K562 (cell line): Measurements from ENCODE around the gene ZAP70. TPM values are rescaled to one million over a fixed set of nuclear protein-coding genes. Genes with fewer than 3 reads are reported as not detected.

Experiments
- ATAC-seq: fragments of 200-7000 bp; cut with Tn5 transposase; 3 replicates; pipeline ENCODE4 v1.9.1; 2020; ENCODE audit warnings: moderate library complexity
- BruUV-seq: library from RNA; stranded (reverse); fragments of 400-500 nt; replicated peaks from 2 replicates; lab custom pipeline; 2021; lab: Mats Ljungman, UMichigan
- CTCF ChIA-PET: fragments of 300-600 bp; formaldehyde crosslinking; extraction: SDS; loops from one replicate; lab custom pipeline; 2021; ENCODE audit warnings: low intra/inter-chr PET ratio; lab: Yijun Ruan, JAX
- POLR2A ChIA-PET: fragments of 300-600, 350-650 bp; sonication (Branson Sonifier 250); formaldehyde crosslinking; extraction: SDS; loops from one replicate; lab custom pipeline; 2021; ENCODE audit warnings: antibody characterized with exemption, inconsistent platforms; lab: Yijun Ruan, JAX
- DNase-seq, 4 experiments: peaks; one replicate each; pipeline versions ENCODE4 v3.0.0 to v3.0.0-alpha.2; 2011 to 2018; ENCODE audit warnings: low spot score in 3 of 4, mixed read lengths in 3 of 4; ENCODE audit errors: extremely low read depth in 1 of 4
- FAIRE-seq: peaks from 2 replicates; lab custom pipeline; 2011; peaks lifted over from hg19 to GRCh38; lab: Jason Lieb, UNC
- H2AFZ ChIP-seq: 2 replicates; pipeline ENCODE4 v1.6.0; 2011; ENCODE audit warnings: low read depth, low read length, control low read depth, inconsistent platforms
- H3K27ac ChIP-seq: fragments of 200-600 bp; 3 replicates; pipeline ENCODE4 v1.8.0; 2011; ENCODE audit warnings: low read depth, mild to moderate bottlenecking, control low read depth, inconsistent platforms, low read length, moderate library complexity, mixed read lengths; ENCODE audit errors: extremely low read depth
- H3K27me3 ChIP-seq, 2 experiments: fragments of 300-600 bp in 1 of 2; 2 replicates in 1 of 2; 3 replicates in 1 of 2; pipeline versions ENCODE4 v1.6.0 to v1.8.0; 2011; ENCODE audit warnings: inconsistent platforms in 2 of 2, low read length in 2 of 2, mild to moderate bottlenecking in 1 of 2, mixed read lengths in 1 of 2, moderate library complexity in 1 of 2; ENCODE audit not compliant: control insufficient read depth in 2 of 2, insufficient read depth in 2 of 2
- H3K36me3 ChIP-seq: fragments of 300-600 bp; 3 replicates; pipeline ENCODE4 v1.8.0; 2011; ENCODE audit warnings: mild to moderate bottlenecking, low read length, inconsistent platforms; ENCODE audit not compliant: control insufficient read depth, insufficient read depth
- H3K4me1 ChIP-seq, 2 experiments: fragments of 200-600 bp in 1 of 2; replicated peaks in 1 of 2; 2 replicates in 1 of 2; 3 replicates in 1 of 2; pipeline versions ENCODE4 v1.5.1 to v1.8.0; 2011; ENCODE audit warnings: inconsistent platforms in 2 of 2, low read length in 2 of 2, mild to moderate bottlenecking in 1 of 2, mixed read lengths in 1 of 2, moderate library complexity in 1 of 2; ENCODE audit not compliant: control insufficient read depth in 2 of 2, insufficient read depth in 2 of 2
- H3K4me2 ChIP-seq: 2 replicates; pipeline ENCODE4 v1.6.1; 2011; ENCODE audit warnings: low read length, control low read depth, inconsistent platforms, mixed read lengths; ENCODE audit not compliant: insufficient read depth
- H3K4me3 ChIP-seq: fragments of 200-600 bp; sonication (generic), shearing (Covaris generic); 2 replicates; pipeline ENCODE4 v1.5.1; 2016; ENCODE audit warnings: control low read depth, inconsistent platforms
- H3K79me2 ChIP-seq: fragments of 200-600 bp; 3 replicates; pipeline ENCODE4 v1.8.0; 2011; ENCODE audit warnings: low read length, inconsistent platforms; ENCODE audit not compliant: control insufficient read depth, insufficient read depth
- H3K9ac ChIP-seq, 2 experiments: 2 replicates each; pipeline versions ENCODE4 v1.6.0 to v1.6.1; 2011; ENCODE audit warnings: low read depth in 2 of 2, low read length in 2 of 2, control low read depth in 1 of 2, inconsistent platforms in 1 of 2, mild to moderate bottlenecking in 1 of 2, mixed read lengths in 1 of 2; ENCODE audit not compliant: insufficient read depth in 1 of 2
- H3K9me1 ChIP-seq: one replicate; pipeline ENCODE4 v1.6.0; 2011; ENCODE audit warnings: inconsistent platforms, mild to moderate bottlenecking, low read length, moderate library complexity; ENCODE audit not compliant: control insufficient read depth, insufficient read depth
- H3K9me3 ChIP-seq: replicated peaks from 2 replicates; pipeline ENCODE4 v1.5.1; 2011; ENCODE audit warnings: low read depth, low read length, inconsistent platforms; ENCODE audit not compliant: control insufficient read depth, insufficient read depth
- H4K20me1 ChIP-seq: replicated peaks from 2 replicates; pipeline ENCODE4 v1.6.1; 2011; ENCODE audit warnings: low read length, inconsistent platforms, mixed read lengths; ENCODE audit not compliant: control insufficient read depth, insufficient read depth
- ILF3 ChIP-seq: fragments of 450-650 bp; IDR thresholded peaks from 2 replicates; pipeline ENCODE4 v1.6.1; 2018; ENCODE audit warnings: antibody characterized with exemption, mild to moderate bottlenecking, moderate library complexity, borderline replicate concordance
- L3MBTL2 ChIP-seq: fragments of 450-650 bp; IDR thresholded peaks from 2 replicates; pipeline ENCODE4 v1.6.1; 2016; ENCODE audit warnings: mild to moderate bottlenecking, moderate library complexity
- MEIS2 ChIP-seq: fragments of 450-650 bp; IDR thresholded peaks from 2 replicates; pipeline ENCODE4 v1.6.1; 2014; ENCODE audit warnings: mild to moderate bottlenecking; ENCODE audit not compliant: partially characterized antibody
- POLR3G ChIP-seq: IDR thresholded peaks from 2 replicates; pipeline ENCODE4 v1.6.1; 2011; ENCODE audit not compliant: insufficient read length, insufficient replicate concordance; ENCODE audit errors: extremely low read depth
- RAD21 ChIP-seq, 2 experiments: fragments of 250-450 bp in 1 of 2; fragments of 450-650 bp in 1 of 2; sonication (Bioruptor Pico) in 1 of 2; formaldehyde crosslinking in 1 of 2; IDR thresholded peaks in 1 of 2; conservative IDR thresholded peaks in 1 of 2; 2 replicates each; pipeline versions ENCODE4 v1.4.0 to v1.8.0; 2020 to 2022; ENCODE audit warnings: mild to moderate bottlenecking in 2 of 2, moderate library complexity in 1 of 2
- WGBS: fragments of 100-300 bp; shearing (Covaris generic); methylation state at CpG from one replicate; pipeline ENCODE4 v1.1.6; 2016; ENCODE audit warnings: low coverage, mixed read lengths; ENCODE audit not compliant: insufficient coverage; ENCODE audit errors: missing lambda C conversion rate; 5-methylcytosine and 5-hydroxymethylcytosine counted together
- in situ Hi-C: fragments of 300-500 bp; cut with MboI; formaldehyde crosslinking; loops from 4 replicates; pipeline ENCODE4 v1.15.0; 2018; ENCODE audit warnings: inconsistent platforms, mixed read lengths
- intact Hi-C: fragments of 100-400 bp; cut with micrococcal nuclease; formaldehyde crosslinking; loops from 2 replicates; pipeline ENCODE4 v1.14.2; 2022
- polyA plus RNA-seq, 8 experiments: library from polyadenylated mRNA; depleted of rRNA in 4 of 8; stranded (reverse) in 5 of 8; unstranded in 3 of 8; fragments of >200 nt; fragmentation: Nextera tagmentation in 2 of 8; fragmentation: Illumina TruSeq in 1 of 8; extraction: Ambion mirVana in 2 of 8; extraction: Trizol in 1 of 8; gene quantifications; 2 replicates each; pipeline versions ENCODE4 v1.2.1 to v1.2.3, GENCODE V29; 2011 to 2014; ENCODE audit warnings: inconsistent platforms in 1 of 8, missing spikeins in 1 of 8
- total RNA-seq, 7 experiments: library from RNA; depleted of rRNA in 6 of 7; stranded (reverse); fragments of >200 nt in 6 of 7; fragmentation: Illumina TruSeq in 2 of 7; extraction: Trizol in 2 of 7; gene quantifications; 2 replicates each; pipeline versions ENCODE4 v1.2.1 to v1.2.3, GENCODE V29; 2011 to 2021; ENCODE audit warnings: low replicate concordance in 1 of 7
- TF ChIP-seq, protein P1 (sequence below), 2 experiments: IDR thresholded peaks in 1 of 2; conservative IDR thresholded peaks in 1 of 2; 2 replicates each; pipeline ENCODE4 v1.6.1; 2016; ENCODE audit warnings: low read depth in 2 of 2, mild to moderate bottlenecking in 1 of 2, missing compliant biosample characterization in 1 of 2, missing genetic modification characterization in 1 of 2, moderate library complexity in 1 of 2

Gene ZAP70
- total and polyA plus RNA-seq, 9 of the 15 experiments (the other 6 are each of a cell fraction or from before 2014, with no cell fraction given), result 0.06 to 0.80 (median 0.21) TPM; not detected in 1

GRCh38 chr2:97745474-97746174, 32.2 kb downstream of the ZAP70 start:
- FAIRE-seq (peak; percentile 6), DNase-seq (peak in 1 of 4 experiments; percentile 20), ATAC-seq (0 out of 3 replicates have a peak, but pooled peaks have one; percentile 27)
- 27% methylated on average over 10 of the region's 10 CpGs for WGBS
- TF ChIP-seq ILF3 (no peak), POLR3G (no peak), MEIS2 (peak; percentile 55), RAD21 (CRISPR knock-in tag; conservative IDR thresholded peaks at IDR 0.05 in 1 of 2, IDR thresholded peaks at IDR 0.05 in 1 of 2) (no peak), L3MBTL2 (0 out of 2 replicates have a peak, but pooled peaks have one; percentile 47)
- TF ChIP-seq, protein P1, sequence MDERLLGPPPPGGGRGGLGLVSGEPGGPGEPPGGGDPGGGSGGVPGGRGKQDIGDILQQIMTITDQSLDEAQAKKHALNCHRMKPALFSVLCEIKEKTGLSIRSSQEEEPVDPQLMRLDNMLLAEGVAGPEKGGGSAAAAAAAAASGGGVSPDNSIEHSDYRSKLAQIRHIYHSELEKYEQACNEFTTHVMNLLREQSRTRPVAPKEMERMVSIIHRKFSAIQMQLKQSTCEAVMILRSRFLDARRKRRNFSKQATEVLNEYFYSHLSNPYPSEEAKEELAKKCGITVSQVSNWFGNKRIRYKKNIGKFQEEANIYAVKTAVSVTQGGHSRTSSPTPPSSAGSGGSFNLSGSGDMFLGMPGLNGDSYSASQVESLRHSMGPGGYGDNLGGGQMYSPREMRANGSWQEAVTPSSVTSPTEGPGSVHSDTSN (CRISPR knock-in tag; IDR thresholded peaks at IDR 0.05; ENCODE audit: low read depth), result no peak
- TF ChIP-seq, protein P1 (tag; conservative IDR thresholded peaks at IDR 0.05; ENCODE audit: low read depth), result peak; percentile 59; the same call in 1 of the 2 replicates
- Histone ChIP-seq H3K4me2 (no peak overlapping the region), H3K27ac (no peak overlapping the region), H4K20me1 (no peaks in the 10 kb centered on the region), H3K9ac (no peak overlapping the region), H3K9me1 (no peaks in the 10 kb centered on the region), H3K79me2 (no peaks in the 10 kb centered on the region), H3K4me1 (peaks cover 12 to 15% of the 10 kb centered on the region in 2 experiments), H3K36me3 (no peaks in the 10 kb centered on the region), H3K9me3 (no peaks in the 10 kb centered on the region), H3K4me3 (no peak overlapping the region), H2AFZ (peak overlapping the region; percentile 1; the same call in 1 of the 2 replicates), H3K27me3 (no peaks in the 10 kb centered on the region)
- intact Hi-C loops (loop anchor here (10.0 kb wide), 2 partner anchors 151 to 639 kb away; no protein-coding TSS in a partner anchor), in situ Hi-C loops (no loop called here)
- ChIA-PET CTCF (interaction anchor here (0.7 kb wide), 2 partner anchors 49 to 62 kb away, joined by 3 read pairs; no protein-coding TSS in a partner anchor), POLR2A (interaction anchor here (0.6 kb wide), 1 partner anchor 604 kb away, joined by 3 read pairs; no protein-coding TSS in a partner anchor)
- BruUV-seq, result no TSS peak
